Retina (tissue), 1 donor: ENCODE data around the gene MAGI2.
A peak's percentile ranks its signal among the peaks of the same experiment; 100 is the strongest.

Source experiments
- DNase-seq: peaks from one replicate; pipeline ENCODE4 v3.0.0-alpha.2; 2016

The MAGI2 gene

DNA sequence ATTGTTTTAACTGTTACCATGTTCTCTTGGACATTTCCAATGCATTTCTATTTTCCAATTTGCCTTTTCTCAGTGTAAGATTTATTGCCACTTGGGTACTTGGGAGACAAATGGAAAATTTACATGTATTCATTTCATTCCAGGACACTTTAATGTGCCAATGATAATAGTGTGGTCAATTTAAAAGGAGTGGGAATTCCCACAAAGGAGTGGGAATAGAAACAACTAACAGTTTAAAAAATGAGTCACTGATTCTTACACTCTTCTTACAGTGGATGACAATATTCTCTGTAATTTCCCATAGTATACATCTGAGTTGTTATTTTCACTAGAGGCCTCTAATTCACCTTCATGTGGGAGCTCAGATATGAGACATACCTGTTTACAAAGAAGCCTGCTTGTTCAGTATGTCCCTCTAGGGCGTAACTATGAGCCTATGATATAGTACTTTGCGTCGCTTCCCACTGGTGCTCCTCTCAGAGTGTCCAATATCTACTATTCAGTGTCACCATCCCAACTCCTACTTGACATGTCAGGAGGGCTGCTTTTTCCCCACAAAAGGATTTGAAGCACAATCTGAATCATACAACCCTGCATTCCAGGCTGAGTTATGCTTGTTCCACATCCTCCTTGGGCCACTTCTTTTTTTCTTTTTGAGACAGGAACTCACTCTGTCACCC lies 1353.6 kb downstream of the MAGI2 start:
- DNase-seq = no peak

DNA sequence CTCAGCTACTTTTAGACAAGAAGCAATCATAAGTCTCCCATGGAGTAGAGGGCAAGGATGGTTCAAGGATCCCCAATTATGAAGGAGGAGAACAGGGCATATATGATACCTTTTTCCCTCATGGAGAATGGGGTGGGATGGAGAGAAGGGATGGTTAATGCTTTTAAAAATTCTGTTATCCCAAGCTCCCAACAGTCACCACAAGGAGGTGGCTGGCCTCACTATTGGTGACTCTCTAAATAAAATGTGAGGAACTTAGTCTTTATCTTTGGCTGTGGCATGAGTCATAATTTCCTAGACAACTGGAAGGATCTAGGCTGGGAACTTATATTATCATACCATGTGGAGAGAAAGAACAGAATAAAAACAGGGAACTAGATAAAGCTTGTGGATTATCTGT lies 1357.9 kb downstream of the MAGI2 start:
- no peak for DNase-seq

DNA sequence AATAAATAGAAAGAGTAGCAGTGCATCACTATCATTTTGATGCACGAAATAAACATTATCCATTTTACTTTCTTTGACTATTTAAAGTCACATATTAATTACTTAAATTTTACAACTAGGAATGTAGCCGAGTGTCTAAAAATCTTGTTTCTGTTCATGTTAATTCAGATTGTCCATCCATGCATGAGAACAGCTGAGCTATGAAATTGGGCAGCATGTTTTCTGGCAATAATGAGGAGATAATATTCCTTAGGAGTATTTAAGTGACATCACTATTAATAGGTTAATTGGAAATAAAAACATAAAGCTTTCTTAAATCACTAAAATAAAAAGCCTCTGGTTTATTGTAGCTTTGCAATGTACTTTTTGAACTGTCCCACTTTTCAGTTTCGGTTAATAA lies 1361.1 kb downstream of the MAGI2 start:
- DNase-seq = peak; percentile 46

DNA sequence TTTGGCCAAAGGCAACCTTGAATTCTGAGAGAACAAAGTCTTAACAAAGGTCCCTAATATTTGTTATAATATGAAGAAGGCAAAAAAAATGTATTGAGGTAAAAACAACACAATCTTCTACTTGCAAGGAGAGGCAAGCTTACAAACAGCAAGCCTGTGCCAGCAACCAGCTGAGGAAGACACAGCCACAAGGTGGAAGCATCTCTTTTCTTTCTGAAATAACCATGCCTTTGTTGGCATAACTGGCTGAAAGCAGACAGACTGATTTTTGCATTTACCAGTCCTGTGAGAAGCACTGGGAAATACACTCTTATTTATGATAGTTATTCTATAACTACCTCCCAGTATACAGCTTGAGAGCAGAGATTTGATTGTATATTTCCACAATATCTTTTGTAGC lies 1362.9 kb downstream of the MAGI2 start:
- DNase-seq = no peak

DNA sequence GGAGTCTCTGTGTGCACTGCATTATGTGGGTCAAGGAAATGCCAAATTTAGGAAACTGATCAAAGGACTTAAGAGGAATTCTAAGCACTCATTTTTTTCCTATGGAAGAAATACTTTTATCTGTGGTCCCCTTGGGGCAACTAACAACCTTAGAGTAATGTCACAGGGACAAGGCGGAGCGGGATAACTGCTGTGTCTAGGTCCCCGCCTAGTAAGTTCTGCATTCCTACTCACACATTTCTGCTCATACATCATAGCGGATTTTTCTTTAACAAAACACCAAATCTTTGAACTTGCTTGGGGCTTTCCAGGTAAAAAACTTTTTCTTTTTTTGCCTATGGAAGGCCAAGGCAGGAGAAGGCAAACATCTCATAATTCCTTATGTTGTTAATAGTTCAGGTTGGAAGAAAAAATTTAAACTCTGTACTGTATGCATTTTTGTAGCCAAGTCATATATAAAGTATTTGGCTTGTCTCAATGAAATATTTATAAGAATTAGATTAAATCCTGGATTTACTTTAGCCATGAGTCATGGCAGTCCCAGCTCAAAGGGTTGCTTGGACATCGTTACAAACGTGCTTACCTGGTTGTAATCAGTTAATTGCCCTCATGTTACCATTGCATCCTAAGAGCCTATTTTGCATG lies 1369.9 kb downstream of the MAGI2 start:
- DNase-seq = no peak

DNA sequence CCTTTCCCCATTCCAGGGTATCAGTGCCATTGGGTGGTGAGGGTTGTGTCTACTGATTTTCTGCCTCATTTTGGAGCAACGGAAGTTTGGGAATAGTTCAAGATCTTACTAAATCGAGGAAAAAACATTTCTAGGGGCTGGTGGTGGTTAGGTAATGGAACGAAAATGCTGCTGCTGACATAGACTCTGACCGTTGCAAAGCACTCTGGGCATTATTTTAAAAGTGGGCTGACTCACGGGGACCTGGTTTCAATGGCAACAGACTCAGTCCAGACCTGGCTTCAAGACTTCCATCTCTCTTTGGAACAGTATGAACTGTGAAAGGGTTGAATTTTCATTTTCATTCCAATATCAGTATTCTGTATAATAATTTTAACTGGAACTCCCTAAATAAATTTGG lies 1370.9 kb downstream of the MAGI2 start:
- no peak for DNase-seq

DNA sequence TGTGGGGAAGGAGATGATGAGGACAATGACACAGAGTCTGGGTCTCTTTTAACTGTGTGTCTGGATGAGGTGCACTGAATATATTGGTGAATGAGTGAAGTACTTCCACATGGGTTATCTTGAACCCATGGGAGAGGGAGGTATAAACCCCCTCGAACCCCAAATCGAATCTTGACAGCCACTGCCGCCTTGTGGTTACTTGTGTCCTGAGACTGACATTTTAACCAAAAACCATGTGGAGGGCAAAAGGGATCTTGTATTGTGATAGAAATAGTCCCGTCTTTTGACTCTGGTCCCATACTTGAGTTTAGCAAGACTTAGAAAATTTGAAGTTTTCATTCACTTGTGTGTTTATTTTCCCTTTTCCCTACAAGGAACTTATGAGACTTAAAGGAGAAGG lies 1371.6 kb downstream of the MAGI2 start:
- DNase-seq = no peak

DNA sequence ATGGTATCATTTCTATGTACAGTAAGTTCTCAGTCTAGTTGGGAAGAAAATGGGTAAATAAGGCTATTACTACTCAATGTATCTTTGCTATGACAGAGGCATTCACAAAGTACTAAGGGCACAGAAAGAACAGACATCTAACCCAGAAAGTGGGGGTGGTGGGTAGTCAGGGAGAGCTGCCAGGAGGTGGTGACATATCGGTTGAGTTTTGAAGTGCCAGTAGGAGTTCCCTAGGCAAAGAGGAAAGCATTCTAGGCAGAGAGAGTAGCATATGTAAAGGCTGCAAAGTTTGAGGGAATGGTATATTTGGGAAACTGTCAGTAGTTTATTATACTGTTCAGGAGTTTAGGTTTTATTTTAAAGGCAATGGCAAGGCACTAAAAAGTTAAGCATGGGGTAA lies 1372.1 kb downstream of the MAGI2 start:
- DNase-seq = no peak

DNA sequence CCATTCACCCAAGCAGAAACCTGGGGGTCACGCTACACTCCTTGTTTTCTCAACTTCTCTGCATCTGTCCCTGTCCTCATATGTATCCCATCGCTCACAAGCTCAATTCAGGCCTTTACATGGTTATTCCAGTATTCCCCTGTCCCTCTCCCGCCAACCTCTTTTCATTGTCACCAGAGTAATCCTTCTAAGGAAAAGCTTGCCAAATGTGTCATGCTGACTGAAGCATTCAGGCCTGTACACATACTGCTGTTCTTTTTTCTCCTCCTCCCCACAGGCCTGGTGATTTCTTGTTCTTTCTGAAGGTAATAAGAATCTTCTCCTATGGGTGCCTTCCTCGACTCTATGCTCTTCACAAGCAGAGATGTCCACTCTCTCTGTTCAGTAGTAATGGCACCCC lies 1372.7 kb downstream of the MAGI2 start:
- DNase-seq = no peak

DNA sequence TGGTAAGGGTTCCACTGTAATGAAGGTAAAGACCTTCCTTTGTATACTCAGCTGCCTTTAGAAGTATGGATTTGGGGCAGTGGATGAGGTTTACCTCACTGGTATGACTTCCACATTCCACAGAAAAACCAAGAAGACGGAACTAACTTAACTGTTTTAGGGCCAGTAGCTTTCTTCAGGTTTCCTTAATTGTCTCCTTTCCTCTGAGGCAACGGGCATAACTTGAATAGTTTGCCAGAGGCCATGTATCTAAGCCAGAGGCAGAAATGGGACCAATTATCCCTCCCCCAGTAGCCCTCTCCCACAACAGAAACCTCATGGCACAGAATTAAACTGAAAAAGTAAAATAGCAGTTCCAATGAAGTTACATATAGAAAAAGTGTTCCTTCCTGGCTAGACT lies 1373.2 kb downstream of the MAGI2 start:
- no peak for DNase-seq

DNA sequence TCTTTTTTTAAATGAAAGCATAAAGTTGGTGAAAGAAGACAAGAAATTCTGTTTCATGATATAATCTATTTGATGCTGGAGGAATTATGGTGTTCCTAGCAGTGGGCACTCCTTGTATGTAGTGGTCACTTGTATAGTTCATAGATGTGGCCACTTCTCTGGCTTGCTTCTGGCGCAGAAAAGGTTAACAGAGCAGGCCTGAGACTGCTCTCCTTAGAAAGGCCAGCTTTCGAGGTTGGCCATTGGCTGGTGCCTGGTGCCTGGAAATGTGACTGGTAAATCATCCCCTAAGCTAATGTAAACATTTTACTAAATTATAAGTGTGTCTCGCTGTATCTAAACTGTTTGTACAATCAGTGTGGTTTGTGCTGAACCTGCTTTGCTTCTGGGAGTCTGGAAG lies 1378.8 kb downstream of the MAGI2 start:
- no peak for DNase-seq

DNA sequence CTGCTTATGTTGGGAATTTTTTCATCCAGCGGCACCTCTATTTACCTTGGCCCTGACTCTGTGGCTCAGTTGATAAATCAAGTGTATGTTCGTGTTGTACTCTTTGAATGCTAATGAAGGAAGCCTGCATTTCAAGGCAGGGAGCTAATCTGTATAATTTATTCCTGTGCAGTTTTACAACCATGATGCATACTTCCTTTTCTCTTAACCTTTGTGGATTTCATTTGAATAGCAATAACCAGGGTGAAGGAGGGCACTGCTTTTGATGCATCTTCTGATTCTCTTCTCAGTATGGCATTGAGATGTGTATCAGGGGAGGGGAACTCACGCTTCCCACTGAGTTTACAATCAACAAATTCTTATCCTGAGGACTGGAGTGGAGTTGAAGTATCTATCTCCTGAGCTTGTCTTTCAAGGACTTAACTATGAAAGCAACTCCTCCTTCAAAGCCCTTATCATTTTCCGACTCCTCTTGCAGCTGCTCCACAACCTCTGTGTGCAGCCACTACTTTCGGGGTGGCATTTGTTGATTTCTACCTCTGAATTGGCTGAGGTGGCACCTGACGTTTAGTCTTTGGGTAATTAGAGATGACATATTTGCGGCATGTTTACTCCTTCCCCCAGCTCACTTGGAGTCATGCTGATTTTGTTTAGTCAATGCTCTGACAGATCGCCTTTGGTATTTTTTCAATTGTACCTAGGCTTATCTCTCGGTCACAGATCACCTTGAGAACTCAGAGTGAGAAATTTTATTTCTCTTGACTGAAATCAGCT lies 1379.7 kb downstream of the MAGI2 start:
- no peak for DNase-seq

DNA sequence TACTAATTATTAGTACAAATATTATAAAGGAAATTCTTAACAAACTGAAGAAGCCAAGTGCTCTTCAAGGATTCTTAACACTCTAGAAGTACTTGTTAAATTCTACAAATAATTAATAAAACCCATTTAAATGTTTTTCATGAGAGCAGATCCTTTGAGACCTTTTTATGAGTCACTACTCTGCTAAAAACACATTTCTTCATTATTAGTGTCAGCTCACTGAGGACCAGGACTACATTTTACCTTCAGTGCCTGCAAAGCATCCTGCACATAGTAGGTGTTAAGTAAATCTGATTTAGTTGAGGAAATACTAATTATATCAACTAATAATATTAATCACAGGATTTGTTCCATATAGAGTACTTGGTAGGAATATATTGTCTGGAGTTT lies 1381.3 kb downstream of the MAGI2 start:
- DNase-seq = no peak

DNA sequence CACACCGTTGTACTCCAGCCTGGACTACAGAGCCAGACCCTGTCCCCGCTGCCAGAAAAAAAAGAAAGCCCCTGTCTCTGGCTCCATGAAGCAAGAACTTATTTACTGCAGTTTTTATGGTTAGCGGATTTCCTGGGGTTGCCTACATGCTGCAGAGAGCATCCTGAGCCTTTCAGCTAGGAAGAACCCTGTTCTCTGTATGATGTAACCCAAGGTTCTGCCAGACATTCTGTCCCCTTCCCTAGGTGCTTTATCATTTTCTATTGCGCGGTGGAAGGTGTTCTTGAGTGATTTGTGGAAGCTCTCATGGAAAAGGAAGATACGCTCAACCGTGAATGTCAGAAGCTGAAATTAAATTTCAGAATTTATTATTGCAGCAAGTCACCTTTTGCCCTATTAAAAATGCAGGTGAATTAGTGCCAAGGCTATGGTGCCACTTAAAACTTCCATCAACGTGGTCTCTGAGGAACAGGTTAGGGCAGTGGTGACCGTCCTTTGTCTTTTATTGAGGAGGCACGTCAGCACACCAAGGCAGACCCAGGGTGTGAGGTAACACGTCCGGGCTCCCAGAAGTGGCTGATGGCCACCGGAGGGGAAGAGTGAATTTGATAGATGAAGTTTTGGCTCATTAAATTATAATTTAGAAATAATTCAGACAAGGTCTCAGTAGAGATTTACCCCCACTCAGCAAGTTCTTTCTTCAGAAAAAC lies 1381.8 kb downstream of the MAGI2 start:
- DNase-seq = no peak

DNA sequence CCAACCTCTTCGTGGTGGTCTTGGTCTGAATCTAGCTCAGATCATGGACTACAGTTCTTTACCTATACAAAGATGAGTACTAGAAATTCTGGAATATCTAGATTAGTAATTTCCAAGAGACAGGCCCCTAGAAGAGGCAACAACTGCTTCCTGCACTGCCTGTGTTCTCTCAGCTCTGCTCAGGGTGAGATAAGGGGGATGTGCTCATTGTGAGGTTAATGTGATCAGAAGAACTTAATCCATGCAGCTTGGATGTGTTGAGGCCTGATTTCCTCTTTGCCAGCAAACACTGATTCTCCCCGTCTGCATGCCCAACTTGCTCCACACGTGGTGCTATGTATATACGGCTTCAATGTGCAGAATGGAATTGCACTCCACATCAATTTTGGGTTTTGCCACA lies 1386.9 kb downstream of the MAGI2 start:
- DNase-seq = no peak

DNA sequence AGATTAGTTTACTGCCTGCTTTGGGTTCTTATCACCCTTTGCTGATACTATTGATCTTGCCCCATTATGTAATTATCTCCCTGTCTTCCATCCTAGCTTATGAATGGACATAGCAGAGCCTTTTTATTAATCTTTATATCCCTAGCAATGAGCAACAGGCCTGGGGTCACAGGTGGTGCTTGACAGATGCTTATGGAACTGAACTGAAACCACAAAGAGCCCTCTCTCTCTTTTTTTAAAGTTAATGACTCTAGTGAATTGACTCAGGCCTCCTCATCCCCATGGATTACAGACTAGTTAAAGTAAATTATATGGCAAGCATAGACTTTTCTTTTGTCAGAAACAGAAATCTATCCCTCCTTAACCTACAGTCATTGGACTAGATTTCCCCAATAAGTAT lies 1389.7 kb downstream of the MAGI2 start:
- DNase-seq = no peak

DNA sequence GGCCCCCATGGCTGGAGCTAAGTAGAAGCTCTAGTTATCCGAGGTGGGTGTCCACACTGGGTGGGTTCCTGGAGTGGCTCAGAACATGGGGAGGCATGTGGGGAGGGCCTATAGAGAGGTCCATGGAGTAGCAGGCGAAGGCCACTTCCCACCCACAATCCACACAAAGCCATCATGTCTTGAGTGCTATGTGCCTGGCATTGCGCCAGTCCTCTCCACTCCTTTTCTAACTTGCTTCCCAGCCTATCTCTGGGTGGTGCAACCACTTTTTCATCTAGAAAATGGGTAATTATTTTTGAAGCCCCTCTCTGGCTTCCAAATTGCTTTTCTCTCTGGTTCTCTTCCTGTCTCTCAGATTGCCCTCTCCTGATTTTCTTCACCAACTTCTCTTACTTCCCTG lies 1391.3 kb downstream of the MAGI2 start:
- no peak for DNase-seq

DNA sequence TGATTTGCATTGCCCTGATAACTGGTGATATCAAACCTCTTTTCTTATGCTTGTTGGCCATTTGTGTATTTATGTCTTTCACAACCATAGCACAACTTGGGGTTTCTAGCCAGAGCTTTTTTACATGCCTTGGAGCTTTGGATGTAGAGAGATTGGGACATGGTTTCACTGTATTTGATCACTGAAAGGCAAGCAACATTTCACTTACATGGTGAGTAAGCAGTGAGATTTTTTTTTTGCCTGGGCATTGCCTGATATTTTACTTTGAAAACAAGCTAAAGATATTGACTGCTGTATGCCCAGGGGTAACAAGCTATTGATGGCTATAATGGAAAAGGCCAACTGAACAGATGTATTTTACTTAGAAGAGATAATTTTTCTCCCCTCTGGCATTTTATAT lies 1395.9 kb downstream of the MAGI2 start:
- no peak for DNase-seq

DNA sequence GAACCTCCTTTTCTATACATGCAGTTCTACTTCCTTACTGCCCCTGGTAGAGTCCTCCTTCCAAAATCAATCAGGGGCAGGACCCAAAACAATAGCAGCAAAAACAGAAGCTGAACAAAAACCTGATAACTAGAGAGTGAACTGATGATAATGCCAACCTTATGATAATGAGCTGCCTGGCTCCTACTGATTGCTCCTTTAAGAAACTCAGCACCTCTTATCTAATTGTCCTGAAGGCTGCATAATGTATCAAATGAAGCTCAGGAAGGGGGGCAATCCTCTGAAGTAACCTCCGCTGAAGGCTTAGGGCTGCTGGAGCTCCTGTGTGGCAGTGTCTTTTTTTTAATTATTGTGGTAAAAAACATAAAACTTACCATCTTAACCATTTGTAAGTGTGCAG lies 1397.9 kb downstream of the MAGI2 start:
- DNase-seq = no peak

DNA sequence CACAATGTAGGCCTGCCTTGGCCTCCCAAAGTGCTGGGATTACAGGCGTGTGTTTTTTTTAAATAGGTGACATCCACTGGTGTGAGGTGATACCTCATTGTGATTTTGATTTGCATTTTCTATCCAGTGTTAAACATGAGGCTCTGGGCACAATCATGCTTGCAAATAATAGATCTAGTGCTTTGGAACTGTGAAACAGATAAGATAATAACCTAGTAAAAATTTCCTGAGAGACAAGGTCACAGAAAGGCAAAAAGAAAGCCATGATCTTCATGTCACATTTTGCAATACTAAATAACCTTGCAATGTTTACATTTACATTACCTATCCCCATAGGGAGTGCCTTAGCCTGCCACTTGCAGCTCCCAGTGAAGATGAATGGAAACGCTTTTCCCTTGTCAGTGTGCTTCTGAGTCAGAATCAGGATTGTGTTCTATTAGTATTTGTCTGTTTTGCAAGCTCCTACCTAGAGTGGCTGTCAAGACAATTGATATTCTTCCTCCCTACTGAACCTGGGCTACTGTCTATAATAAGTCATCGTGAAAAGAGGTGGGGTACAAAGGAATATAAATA lies 1398.4 kb downstream of the MAGI2 start:
- DNase-seq = no peak

DNA sequence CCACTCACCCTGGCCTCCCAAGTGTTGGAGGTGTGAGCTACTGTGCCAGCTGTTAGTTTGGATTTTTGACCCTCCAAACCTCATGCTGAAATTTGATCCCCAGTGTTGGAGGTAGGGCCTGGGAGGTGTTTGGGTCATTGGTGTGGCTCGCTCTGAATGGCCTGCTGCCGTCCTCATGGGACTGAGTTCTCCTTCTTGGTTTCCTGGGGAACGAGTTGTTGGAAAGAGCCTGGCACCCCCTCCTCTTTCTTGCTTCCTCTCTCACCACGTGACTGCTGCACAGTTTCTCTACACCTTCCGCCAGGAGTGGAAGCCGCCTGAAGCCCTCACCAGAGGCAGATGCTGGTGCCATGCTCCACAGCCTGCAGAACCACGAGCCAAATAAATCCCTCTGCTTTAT lies 1401.4 kb downstream of the MAGI2 start:
- DNase-seq = no peak

DNA sequence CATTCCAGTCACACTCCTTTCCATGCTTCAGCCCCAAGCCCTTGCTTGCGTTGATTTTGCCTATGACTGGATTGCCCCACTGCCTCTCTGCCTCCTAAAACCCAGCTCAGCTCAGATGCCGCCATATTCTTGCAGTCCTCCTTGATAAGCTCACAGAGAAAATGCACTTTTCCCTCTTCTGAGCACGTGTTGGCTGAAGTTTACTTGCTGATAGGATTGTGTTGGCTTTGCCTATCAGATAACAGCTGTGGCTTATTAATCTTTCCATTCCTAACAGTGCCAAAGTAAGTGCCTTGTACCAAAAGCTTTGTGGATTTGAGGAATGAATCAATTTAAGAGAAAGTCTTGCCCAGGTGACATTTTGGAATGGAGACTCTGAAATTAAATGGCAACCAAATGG lies 1405.7 kb downstream of the MAGI2 start:
- DNase-seq = no peak

DNA sequence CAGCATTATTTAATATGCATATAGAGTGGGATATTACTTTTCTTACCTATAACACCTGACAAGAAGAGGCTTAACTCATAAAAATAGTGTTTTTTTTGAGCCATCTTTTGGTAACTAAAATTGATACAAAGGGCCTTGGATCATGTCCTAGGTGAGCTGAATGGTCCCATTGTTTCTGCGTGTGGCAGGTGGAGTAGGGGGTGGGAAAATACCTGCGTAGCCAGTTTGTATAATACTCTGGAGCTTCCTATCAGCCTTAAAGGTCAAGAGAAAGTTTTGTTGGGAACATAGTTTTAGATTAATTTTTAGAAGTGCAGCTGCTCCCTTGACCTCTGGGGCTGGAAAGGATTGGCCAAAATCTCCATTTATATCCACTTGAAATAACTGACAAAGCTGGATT lies 1410.3 kb downstream of the MAGI2 start:
- no peak for DNase-seq
